IMR-90 (cell line): ENCODE data around the gene INO80.

Experiments used
- CTCF ChIP-seq: conservative IDR thresholded peaks from 2 replicates; pipeline ENCODE4 v1.5.1; 2012; ENCODE audit warnings: mild to moderate bottlenecking, low read depth, low read length, improper control_type of control experiment
- MAFK ChIP-seq: IDR thresholded peaks from 2 replicates; pipeline ENCODE4 v1.6.1; 2012; ENCODE audit warnings: low read depth, low read length, improper control_type of control experiment
- POLR2A ChIP-seq: IDR thresholded peaks from 2 replicates; pipeline ENCODE4 v1.6.1; 2012; ENCODE audit warnings: mild to moderate bottlenecking, low read depth, low read length
- USF2 ChIP-seq: fragments of 150-350 bp; IDR thresholded peaks from 2 replicates; pipeline ENCODE4 v1.6.1; 2017; ENCODE audit warnings: mild to moderate bottlenecking, antibody characterized with exemption, low read length, low read depth
- TF ChIP-seq, protein P1 (sequence below): fragments of 150-350 bp; IDR thresholded peaks from 2 replicates; pipeline ENCODE4 v1.6.1; 2016; ENCODE audit warnings: low read depth, mild to moderate bottlenecking, low read length, moderate library complexity, borderline replicate concordance

- TF ChIP-seq CTCF (no peak), POLR2A (no peak), USF2 (no peak), MAFK (no peak)
- TF ChIP-seq, protein P1, sequence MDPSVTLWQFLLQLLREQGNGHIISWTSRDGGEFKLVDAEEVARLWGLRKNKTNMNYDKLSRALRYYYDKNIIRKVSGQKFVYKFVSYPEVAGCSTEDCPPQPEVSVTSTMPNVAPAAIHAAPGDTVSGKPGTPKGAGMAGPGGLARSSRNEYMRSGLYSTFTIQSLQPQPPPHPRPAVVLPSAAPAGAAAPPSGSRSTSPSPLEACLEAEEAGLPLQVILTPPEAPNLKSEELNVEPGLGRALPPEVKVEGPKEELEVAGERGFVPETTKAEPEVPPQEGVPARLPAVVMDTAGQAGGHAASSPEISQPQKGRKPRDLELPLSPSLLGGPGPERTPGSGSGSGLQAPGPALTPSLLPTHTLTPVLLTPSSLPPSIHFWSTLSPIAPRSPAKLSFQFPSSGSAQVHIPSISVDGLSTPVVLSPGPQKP, result no peak
These were observed 147.6 kb downstream of the INO80 start for GRCh38 chr15:40968290-40969085.
